OCI-LY1 (cell line): ENCODE measurements around the gene ADGB.

Source experiments
- H2AFZ ChIP-seq: fragments of 200-600 bp; sonication (generic), shearing (Covaris generic); 2 replicates; pipeline ENCODE4 v1.6.0; 2014; ENCODE audit warnings: antibody characterized with exemption, mild to moderate bottlenecking, low read length
- H3F3A ChIP-seq: fragments of 200-600 bp; sonication (generic), shearing (Covaris generic); 2 replicates; pipeline ENCODE4 v1.6.0; 2014; ENCODE audit warnings: mild to moderate bottlenecking, antibody characterized with exemption, low read length, moderate library complexity; ENCODE audit not compliant: insufficient read depth
- H3K27ac ChIP-seq: fragments of 200-600 bp; sonication (generic); 2 replicates; pipeline ENCODE4 v1.5.1; 2014; ENCODE audit warnings: low read length, mixed run types, mild to moderate bottlenecking, low read depth; ENCODE audit not compliant: poor library complexity, severe bottlenecking
- H3K27me3 ChIP-seq: fragments of 200-600 bp; sonication (generic); 2 replicates; pipeline ENCODE4 v1.6.0; 2014; ENCODE audit warnings: antibody characterized with exemption, mild to moderate bottlenecking, low read length, moderate library complexity; ENCODE audit not compliant: insufficient read depth
- H3K36me3 ChIP-seq: fragments of 200-600 bp; sonication (generic); 2 replicates; pipeline ENCODE4 v1.6.1; 2014; ENCODE audit warnings: mild to moderate bottlenecking, antibody characterized with exemption, low read length, moderate library complexity, mixed read lengths; ENCODE audit not compliant: insufficient read depth
- H3K4me1 ChIP-seq: fragments of 200-600 bp; sonication (generic); 2 replicates; pipeline ENCODE4 v1.5.1; 2014; ENCODE audit warnings: mild to moderate bottlenecking, low read length, moderate library complexity; ENCODE audit not compliant: insufficient read depth, severe bottlenecking
- H3K4me2 ChIP-seq: fragments of 200-600 bp; sonication (generic), shearing (Covaris generic); 2 replicates; pipeline ENCODE4 v1.6.1; 2014; ENCODE audit warnings: low read length
- H3K4me3 ChIP-seq: fragments of 200-600 bp; sonication (generic); 2 replicates; pipeline ENCODE4 v1.5.1; 2014; ENCODE audit warnings: low read length, low read depth, mild to moderate bottlenecking, mixed read lengths; ENCODE audit not compliant: poor library complexity, severe bottlenecking
- H3K79me2 ChIP-seq: fragments of 200-600 bp; shearing (Covaris generic); 2 replicates; pipeline ENCODE4 v1.6.1; 2016; ENCODE audit warnings: mixed run types, low read length, mixed read lengths; ENCODE audit not compliant: insufficient read depth
- H3K9ac ChIP-seq: fragments of 200-600 bp; sonication (generic), shearing (Covaris generic); 2 replicates; pipeline ENCODE4 v1.6.1; 2014; ENCODE audit warnings: mild to moderate bottlenecking, low read length, mixed read lengths
- H3K9me2 ChIP-seq: fragments of 200-600 bp; sonication (generic), shearing (Covaris generic); 2 replicates; pipeline ENCODE4 v1.6.1; 2014; ENCODE audit warnings: low read depth, mild to moderate bottlenecking, low read length, mixed read lengths
- H3K9me3 ChIP-seq: fragments of 200-600 bp; shearing (Covaris generic); 2 replicates; pipeline ENCODE4 v1.6.1; 2014; ENCODE audit warnings: low read length, mixed read lengths
- H4K20me1 ChIP-seq: fragments of 200-600 bp; sonication (generic), shearing (Covaris generic); 2 replicates; pipeline ENCODE4 v1.6.0; 2016; ENCODE audit warnings: mild to moderate bottlenecking, low read length; ENCODE audit not compliant: insufficient read depth
- EZH2 ChIP-seq: fragments of 200-600 bp; sonication (generic), shearing (Covaris generic); IDR thresholded peaks from 2 replicates; pipeline ENCODE4 v1.8.0; 2017; ENCODE audit warnings: borderline replicate concordance, mixed run types, mild to moderate bottlenecking, antibody characterized with exemption, low read length, moderate library complexity, mixed read lengths
- TF ChIP-seq, protein P1 (sequence below): fragments of 200-600 bp; sonication (generic), shearing (Covaris generic); IDR thresholded peaks from 2 replicates; pipeline ENCODE4 v1.5.1; 2017; ENCODE audit warnings: mild to moderate bottlenecking, antibody characterized with exemption, low read length, moderate library complexity, mixed read lengths

The ADGB gene

DNA sequence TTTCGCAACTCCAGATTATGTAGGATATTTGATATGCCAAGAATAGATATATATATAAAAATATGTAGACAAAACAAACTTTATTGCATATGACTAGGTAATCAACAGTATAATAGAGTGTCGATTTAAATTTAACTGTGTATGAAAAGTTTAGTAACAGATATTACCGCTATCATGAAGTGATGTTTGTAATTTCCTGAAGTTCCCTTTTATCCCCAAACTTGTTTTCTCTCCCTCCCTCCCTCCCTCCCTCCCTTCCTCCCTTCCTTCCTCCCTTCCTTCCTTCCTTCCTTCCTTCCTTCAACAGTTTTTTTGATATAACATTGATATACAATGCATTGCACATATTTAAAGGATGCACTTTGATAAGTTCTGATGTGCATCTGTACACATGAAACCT, 15.2 kb downstream of the ADGB start:
- TF ChIP-seq EZH2 = no peak
- TF ChIP-seq, protein P1, sequence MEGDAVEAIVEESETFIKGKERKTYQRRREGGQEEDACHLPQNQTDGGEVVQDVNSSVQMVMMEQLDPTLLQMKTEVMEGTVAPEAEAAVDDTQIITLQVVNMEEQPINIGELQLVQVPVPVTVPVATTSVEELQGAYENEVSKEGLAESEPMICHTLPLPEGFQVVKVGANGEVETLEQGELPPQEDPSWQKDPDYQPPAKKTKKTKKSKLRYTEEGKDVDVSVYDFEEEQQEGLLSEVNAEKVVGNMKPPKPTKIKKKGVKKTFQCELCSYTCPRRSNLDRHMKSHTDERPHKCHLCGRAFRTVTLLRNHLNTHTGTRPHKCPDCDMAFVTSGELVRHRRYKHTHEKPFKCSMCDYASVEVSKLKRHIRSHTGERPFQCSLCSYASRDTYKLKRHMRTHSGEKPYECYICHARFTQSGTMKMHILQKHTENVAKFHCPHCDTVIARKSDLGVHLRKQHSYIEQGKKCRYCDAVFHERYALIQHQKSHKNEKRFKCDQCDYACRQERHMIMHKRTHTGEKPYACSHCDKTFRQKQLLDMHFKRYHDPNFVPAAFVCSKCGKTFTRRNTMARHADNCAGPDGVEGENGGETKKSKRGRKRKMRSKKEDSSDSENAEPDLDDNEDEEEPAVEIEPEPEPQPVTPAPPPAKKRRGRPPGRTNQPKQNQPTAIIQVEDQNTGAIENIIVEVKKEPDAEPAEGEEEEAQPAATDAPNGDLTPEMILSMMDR = no peak
- Histone ChIP-seq H3K9ac (no peak overlapping the region), H3F3A (no peaks in the 10 kb centered on the region), H3K4me1 (no peaks in the 10 kb centered on the region), H3K27me3 (no peaks in the 10 kb centered on the region), H3K36me3 (no peaks in the 10 kb centered on the region), H3K9me2 (no peaks in the 10 kb centered on the region), H2AFZ (no peak overlapping the region), H3K9me3 (no peaks in the 10 kb centered on the region), H4K20me1 (no peaks in the 10 kb centered on the region), H3K27ac (no peak overlapping the region), H3K79me2 (no peaks in the 10 kb centered on the region), H3K4me2 (no peak overlapping the region), H3K4me3 (no peak overlapping the region)

GRCh38 chr6:146620655-146621054, 21.9 kb downstream of the ADGB start:
- H3K9me2 ChIP-seq = no peaks in the 10 kb centered on the region
- no peaks in the 10 kb centered on the region for H3K36me3 ChIP-seq
- H3K79me2 ChIP-seq = no peaks in the 10 kb centered on the region
- no peaks in the 10 kb centered on the region for H3K4me1 ChIP-seq
- no peak overlapping the region for H3K9ac ChIP-seq
- no peaks in the 10 kb centered on the region for H4K20me1 ChIP-seq
- no peaks in the 10 kb centered on the region for H3F3A ChIP-seq
- no peak overlapping the region for H2AFZ ChIP-seq
- no peak overlapping the region for H3K4me3 ChIP-seq
- H3K27ac ChIP-seq = no peak overlapping the region
- H3K9me3 ChIP-seq = no peaks in the 10 kb centered on the region
- H3K27me3 ChIP-seq = no peaks in the 10 kb centered on the region
- TF ChIP-seq, protein P1 = no peak
- TF ChIP-seq EZH2 = no peak
- H3K4me2 ChIP-seq = no peak overlapping the region

DNA sequence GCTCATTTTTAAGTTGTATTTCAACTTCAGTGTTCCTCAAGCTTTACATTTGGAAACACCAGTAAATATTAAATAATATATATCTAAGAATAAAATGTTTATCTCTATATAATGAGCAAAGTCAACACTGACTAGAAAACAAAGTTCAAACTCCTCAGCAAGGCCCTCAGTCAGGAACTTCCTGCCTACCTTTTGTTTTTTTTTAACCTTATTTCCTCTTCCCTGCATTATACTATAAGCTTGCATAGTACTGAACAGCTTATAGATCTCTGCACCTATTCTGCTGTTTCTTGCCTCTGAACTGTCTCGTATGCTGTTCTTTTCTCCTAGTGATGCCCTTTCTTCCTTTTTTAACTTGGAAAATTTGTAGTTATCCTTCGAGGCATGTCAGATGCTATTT, 29.6 kb downstream of the ADGB start:
- TF ChIP-seq, protein P1 = no peak
- TF ChIP-seq EZH2 = no peak
- H3F3A ChIP-seq = no peaks in the 10 kb centered on the region
- H3K36me3 ChIP-seq = no peaks in the 10 kb centered on the region
- H3K9ac ChIP-seq = no peak overlapping the region
- no peaks in the 10 kb centered on the region for H3K27me3 ChIP-seq
- no peak overlapping the region for H2AFZ ChIP-seq
- H3K27ac ChIP-seq = no peak overlapping the region
- H3K9me2 ChIP-seq = no peaks in the 10 kb centered on the region
- no peaks in the 10 kb centered on the region for H3K4me1 ChIP-seq
- no peaks in the 10 kb centered on the region for H4K20me1 ChIP-seq
- H3K4me3 ChIP-seq = no peak overlapping the region
- H3K79me2 ChIP-seq = no peaks in the 10 kb centered on the region
- no peaks in the 10 kb centered on the region for H3K9me3 ChIP-seq
- no peak overlapping the region for H3K4me2 ChIP-seq
